Kidney (tissue), 14 donors: Measurements from ENCODE around the gene HOXB2. TPM values are rescaled to one million over a fixed set of nuclear protein-coding genes. Genes with fewer than 3 reads are reported as not detected.

Source experiments
- DNase-seq, 5 donors: peaks; one replicate each; pipeline ENCODE4 v3.0.0-alpha.2; 2013 to 2020
- FAIRE-seq: peaks from 2 replicates; lab custom pipeline; 2012; peaks lifted over from hg19 to GRCh38; lab: Jason Lieb, UNC
- H3K27ac ChIP-seq, 2 donors: one replicate each; pipeline ENCODE4 v1.7.0; 2013; ENCODE audit warnings: low read depth in 2 of 2, low read length in 2 of 2, inconsistent platforms in 1 of 2
- H3K27me3 ChIP-seq: one replicate; pipeline ENCODE4 v1.7.1; 2013; ENCODE audit warnings: low read length, inconsistent platforms; ENCODE audit not compliant: control insufficient read depth, insufficient read depth
- H3K36me3 ChIP-seq, 3 donors: one replicate each; pipeline versions ENCODE4 v1.7.0 to v1.7.1; 2013; ENCODE audit warnings: low read length in 3 of 3, control low read depth in 1 of 3, inconsistent platforms in 1 of 3; ENCODE audit not compliant: insufficient read depth in 3 of 3, control insufficient read depth in 2 of 3
- H3K4me1 ChIP-seq, 3 donors: one replicate each; pipeline versions ENCODE4 v1.7.0 to v1.7.1; 2013; ENCODE audit warnings: low read length in 3 of 3, inconsistent platforms in 1 of 3, low read depth in 1 of 3; ENCODE audit not compliant: control insufficient read depth in 2 of 3, insufficient read depth in 2 of 3
- H3K4me3 ChIP-seq, 3 donors: one replicate each; pipeline versions ENCODE4 v1.7.0 to v1.8.1; 2013; ENCODE audit warnings: low read length in 3 of 3, control low read depth in 1 of 3, inconsistent platforms in 1 of 3
- H3K9ac ChIP-seq, 3 donors: one replicate each; pipeline versions ENCODE4 v1.7.0 to v1.7.1; 2013; ENCODE audit warnings: low read length in 3 of 3, control low read depth in 1 of 3, inconsistent platforms in 1 of 3
- H3K9me3 ChIP-seq, 3 donors: one replicate each; pipeline versions ENCODE4 v1.7.0 to v1.7.1; 2013; ENCODE audit warnings: low read length in 3 of 3, control low read depth in 1 of 3, inconsistent platforms in 1 of 3; ENCODE audit not compliant: control insufficient read depth in 2 of 3, insufficient read depth in 1 of 3
- intact Hi-C: fragments of 100-400 bp; cut with DNase I; formaldehyde crosslinking; loops from one replicate; pipeline ENCODE4 v1.11.1; 2022
- polyA plus RNA-seq: library from polyadenylated mRNA; stranded (reverse); fragments of 350-450 nt; fragmentation: Illumina TruSeq; extraction: RNeasy Lipid Tissue Mini Kit (QIAGEN cat#74804); gene quantifications from one replicate; pipeline ENCODE4 v1.2.3, GENCODE V29; 2014; ENCODE audit warnings: low read depth, low replicate concordance; ENCODE audit not compliant: insufficient read depth
- total RNA-seq: library from RNA; stranded (reverse); fragmentation: NEBNext Ultra II Directional; extraction: Animal tissue kit (Norgen Biotek cat#: 25700); gene quantifications from one replicate; pipeline ENCODE4 v1.2.1, GENCODE V29; 2021
- TF ChIP-seq, protein P1 (sequence below): IDR thresholded peaks from 3 replicates; pipeline ENCODE4 v1.5.1; 2012; ENCODE audit warnings: mild to moderate bottlenecking, moderate library complexity, borderline replicate concordance; ENCODE audit not compliant: insufficient read depth; ENCODE audit errors: extremely low read depth
- donor health status: control.
- donor health status: control.
- donor health status: control.
- donor health status: control.
- donor health status: control.
- donor health status: DM: yes; HTN: yes; CAD: no.
- donor health status: Normal renal cell carcinoma (clear cell type).

The HOXB2 gene
- total and polyA plus RNA-seq, 2 donors from 2014 or later, result 30.7 to 61.9 TPM

DNA sequence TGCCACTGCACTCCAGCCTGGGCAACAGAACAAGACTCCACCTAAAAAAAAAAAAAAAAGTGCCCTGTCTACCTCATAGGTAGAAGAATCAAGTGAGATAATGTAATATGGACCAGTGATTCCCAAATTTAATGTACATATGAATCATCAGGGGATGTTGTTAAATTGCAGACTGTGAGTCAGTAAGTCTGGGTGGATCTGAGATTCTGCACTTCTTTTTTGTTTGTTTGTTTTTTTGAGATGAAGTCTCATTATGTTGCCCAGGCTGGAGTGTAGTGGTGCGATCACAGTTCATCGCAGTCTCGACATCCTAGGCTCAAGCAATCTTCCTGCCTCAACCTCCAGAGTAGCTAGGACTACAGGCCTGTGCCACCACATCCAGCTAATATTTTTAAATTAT is 45.7 kb downstream of the HOXB2 start:
- Histone ChIP-seq H3K4me3 (no peak overlapping the region), H3K4me1 (peaks cover 0 to 7% (median 7%) of the 10 kb centered on the region in 3 donors), H3K27ac (no peak overlapping the region), H3K36me3 (no peaks in the 10 kb centered on the region), H3K9ac (no peak overlapping the region), H3K9me3 (no peaks in the 10 kb centered on the region), H3K27me3 (no peaks in the 10 kb centered on the region)
- TF ChIP-seq, protein P1, sequence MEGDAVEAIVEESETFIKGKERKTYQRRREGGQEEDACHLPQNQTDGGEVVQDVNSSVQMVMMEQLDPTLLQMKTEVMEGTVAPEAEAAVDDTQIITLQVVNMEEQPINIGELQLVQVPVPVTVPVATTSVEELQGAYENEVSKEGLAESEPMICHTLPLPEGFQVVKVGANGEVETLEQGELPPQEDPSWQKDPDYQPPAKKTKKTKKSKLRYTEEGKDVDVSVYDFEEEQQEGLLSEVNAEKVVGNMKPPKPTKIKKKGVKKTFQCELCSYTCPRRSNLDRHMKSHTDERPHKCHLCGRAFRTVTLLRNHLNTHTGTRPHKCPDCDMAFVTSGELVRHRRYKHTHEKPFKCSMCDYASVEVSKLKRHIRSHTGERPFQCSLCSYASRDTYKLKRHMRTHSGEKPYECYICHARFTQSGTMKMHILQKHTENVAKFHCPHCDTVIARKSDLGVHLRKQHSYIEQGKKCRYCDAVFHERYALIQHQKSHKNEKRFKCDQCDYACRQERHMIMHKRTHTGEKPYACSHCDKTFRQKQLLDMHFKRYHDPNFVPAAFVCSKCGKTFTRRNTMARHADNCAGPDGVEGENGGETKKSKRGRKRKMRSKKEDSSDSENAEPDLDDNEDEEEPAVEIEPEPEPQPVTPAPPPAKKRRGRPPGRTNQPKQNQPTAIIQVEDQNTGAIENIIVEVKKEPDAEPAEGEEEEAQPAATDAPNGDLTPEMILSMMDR, result no peak
- DNase-seq, result no peak
- no peak for FAIRE-seq
- intact Hi-C loops, result no loop called here

DNA sequence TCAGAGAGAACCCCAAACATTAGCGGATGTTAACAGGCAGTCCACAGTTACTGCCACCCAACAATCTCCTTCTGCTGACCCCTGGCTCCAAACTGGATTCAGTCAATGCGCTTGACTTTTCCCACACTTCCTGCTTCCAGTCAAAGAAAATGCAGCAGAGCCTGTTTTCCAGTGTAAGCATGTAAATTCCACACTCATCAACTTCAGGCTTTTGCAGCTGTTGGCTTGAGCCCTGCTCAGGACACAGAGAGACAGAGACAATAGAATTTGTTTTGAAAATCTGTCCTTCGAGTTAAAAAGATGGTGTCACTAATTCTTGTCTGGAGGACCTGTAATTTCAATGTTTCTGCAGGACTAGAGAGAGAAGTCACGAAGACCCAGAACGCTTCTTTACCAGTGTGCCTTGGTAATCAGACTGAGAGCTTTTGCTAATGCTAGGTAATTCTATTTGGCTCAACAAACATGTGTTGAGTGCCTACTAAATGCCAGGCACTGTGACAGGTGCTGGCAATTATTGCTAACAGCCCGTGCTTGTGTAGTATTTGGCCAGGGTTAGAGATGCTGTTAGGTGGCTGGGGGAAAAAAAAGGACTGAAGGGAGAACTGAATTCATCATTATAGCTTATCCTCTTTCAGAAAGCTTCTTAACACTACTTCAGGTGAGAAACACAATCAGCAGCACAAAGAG is 46.6 kb downstream of the HOXB2 start:
- intact Hi-C loops, result no loop called here
- DNase-seq (peak in 3 of 5 donors; percentile 66 to 86 (median 85)), FAIRE-seq (no peak)
- Histone ChIP-seq H3K4me3 (no peak overlapping the region), H3K27ac (peak overlapping the region; percentile 19 to 44), H3K36me3 (no peaks in the 10 kb centered on the region), H3K4me1 (peaks cover under 1 to 8% (median 7%) of the 10 kb centered on the region in 3 donors), H3K27me3 (no peaks in the 10 kb centered on the region), H3K9me3 (no peaks in the 10 kb centered on the region), H3K9ac (peak overlapping the region in 1 of 3 donors; percentile 13)
- TF ChIP-seq, protein P1, result no peak

DNA sequence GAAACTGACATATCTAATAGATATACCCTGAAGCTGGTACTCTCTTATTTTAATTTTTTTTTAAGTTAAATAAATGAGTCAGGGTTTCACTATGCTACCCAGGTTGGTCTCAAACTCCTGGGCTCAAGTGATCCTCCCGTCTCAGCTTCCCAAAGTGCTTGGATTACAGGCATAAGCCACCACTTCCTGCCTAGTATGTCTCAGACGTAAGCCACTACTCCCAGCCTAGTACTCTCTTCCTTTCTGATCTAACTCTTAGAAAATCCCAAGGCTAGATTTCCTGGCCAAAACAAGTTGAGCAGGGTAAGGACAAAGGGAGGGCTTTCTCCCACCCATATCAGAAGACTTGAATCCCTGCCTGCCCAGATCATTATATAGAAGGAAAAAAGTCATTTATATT is 47.8 kb downstream of the HOXB2 start:
- Histone ChIP-seq H3K27ac (no peak overlapping the region), H3K27me3 (no peaks in the 10 kb centered on the region)

More for the DNA sequence above, 47.8 kb downstream of the HOXB2 start:
- Histone ChIP-seq H3K36me3 (no peaks in the 10 kb centered on the region), H3K9ac (no peak overlapping the region), H3K4me3 (no peak overlapping the region), H3K4me1 (peaks cover 6 to 19% (median 7%) of the 10 kb centered on the region in 3 donors), H3K9me3 (no peaks in the 10 kb centered on the region)
- intact Hi-C loops, result no loop called here
- TF ChIP-seq, protein P1, result no peak
- DNase-seq (no peak), FAIRE-seq (no peak)
